AG08396 (cell line): Measurements from ENCODE around the gene ALK.

Experiments used
- DNase-seq: peaks from one replicate; pipeline ENCODE4 v3.0.0; 2012; ENCODE audit warnings: low spot score, mixed read lengths

ALK gene

GRCh38 chr2:29487967-29488555 lies 433.3 kb downstream of the ALK start:
- no peak for DNase-seq

GRCh38 chr2:29485631-29486030 lies 435.8 kb downstream of the ALK start:
- DNase-seq: no peak

GRCh38 chr2:29485117-29485516 lies 436.3 kb downstream of the ALK start:
- no peak for DNase-seq

GRCh38 chr2:29482867-29483266 lies 438.5 kb downstream of the ALK start:
- DNase-seq: no peak

GRCh38 chr2:29482348-29482747 lies 439.0 kb downstream of the ALK start:
- DNase-seq: no peak

- DNase-seq: no peak
Observed at GRCh38 chr2:29481313-29481712, 440.1 kb downstream of the ALK start.

- DNase-seq: no peak
Observed at GRCh38 chr2:29480426-29480825, 441.0 kb downstream of the ALK start.

- DNase-seq: no peak
Observed at GRCh38 chr2:29479401-29479800, 442.0 kb downstream of the ALK start.

GRCh38 chr2:29478641-29479040 lies 442.7 kb downstream of the ALK start:
- DNase-seq: no peak

GRCh38 chr2:29477186-29477585 lies 444.2 kb downstream of the ALK start:
- no peak for DNase-seq

GRCh38 chr2:29475499-29475898 lies 445.9 kb downstream of the ALK start:
- DNase-seq: no peak

GRCh38 chr2:29469961-29470360 lies 451.4 kb downstream of the ALK start:
- no peak for DNase-seq

GRCh38 chr2:29469516-29469915 lies 451.9 kb downstream of the ALK start:
- DNase-seq: no peak

- DNase-seq: peak; percentile 59
Observed at GRCh38 chr2:29463181-29463900, 458.0 kb downstream of the ALK start.

GRCh38 chr2:29462293-29462692 lies 459.1 kb downstream of the ALK start:
- no peak for DNase-seq

GRCh38 chr2:29460190-29460589 lies 461.2 kb downstream of the ALK start:
- DNase-seq: no peak

GRCh38 chr2:29459445-29460179 lies 461.8 kb downstream of the ALK start:
- peak; percentile 56 for DNase-seq

GRCh38 chr2:29456429-29456828 lies 465.0 kb downstream of the ALK start:
- no peak for DNase-seq

GRCh38 chr2:29455200-29455860 lies 466.1 kb downstream of the ALK start:
- DNase-seq: no peak

- DNase-seq: no peak
Observed at GRCh38 chr2:29452036-29452435, 469.4 kb downstream of the ALK start.

- DNase-seq: no peak
Observed at GRCh38 chr2:29450596-29451222, 470.7 kb downstream of the ALK start.

GRCh38 chr2:29449499-29449898 lies 471.9 kb downstream of the ALK start:
- no peak for DNase-seq
